Type B pancreatic cell (in vitro differentiated cells): ENCODE data around the gene PLEKHG4B. TPM values are rescaled to one million over a fixed set of nuclear protein-coding genes. Genes with fewer than 3 reads are reported as not detected.

Experiments
- DNase-seq: peaks from one replicate; pipeline ENCODE4 v3.0.0; 2021; ENCODE audit warnings: mixed read lengths; ENCODE audit not compliant: unreplicated experiment; ENCODE audit errors: extremely low spot score
- H3K27ac Mint-ChIP-seq: 2 replicates; pipeline ENCODE4 v1.8.0; 2021; ENCODE audit warnings: mild to moderate bottlenecking, mixed read lengths
- H3K27me3 Mint-ChIP-seq: 2 replicates; pipeline ENCODE4 v1.8.0; 2021; ENCODE audit warnings: mixed read lengths
- H3K36me3 Mint-ChIP-seq: 2 replicates; pipeline ENCODE4 v1.8.0; 2021; ENCODE audit warnings: mixed read lengths
- H3K4me1 Mint-ChIP-seq: one replicate; pipeline ENCODE4 v1.8.0; 2021; ENCODE audit warnings: mixed read lengths; ENCODE audit not compliant: unreplicated experiment
- H3K4me3 Mint-ChIP-seq: 2 replicates; pipeline ENCODE4 v1.8.0; 2021; ENCODE audit warnings: mild to moderate bottlenecking, mixed read lengths
- H3K9me3 Mint-ChIP-seq: 2 replicates; pipeline ENCODE4 v1.8.0; 2021; ENCODE audit warnings: mixed read lengths
- CTCF ChIP-seq: fragments of 200-600 bp; sonication (generic); conservative IDR thresholded peaks from 2 replicates; pipeline ENCODE4 v1.5.0; 2021; ENCODE audit warnings: antibody characterized with exemption, mild to moderate bottlenecking
- total RNA-seq: library from RNA; stranded (reverse); gene quantifications from 2 replicates; pipeline ENCODE4 v1.2.1, GENCODE V29; 2021; ENCODE audit warnings: low replicate concordance

Gene PLEKHG4B
- total RNA-seq, 1 donor from 2014 or later: 32.8 TPM

- Mint-ChIP-seq H3K27ac (no peak overlapping the region), H3K9me3 (peaks cover 21% of the 10 kb centered on the region), H3K4me1 (no peaks in the 10 kb centered on the region), H3K27me3 (no peaks in the 10 kb centered on the region), H3K36me3 (peaks cover 68% of the 10 kb centered on the region), H3K4me3 (no peak overlapping the region)
- DNase-seq: no peak
- no peak for TF ChIP-seq CTCF
Measured at GRCh38 chr5:119486-120097, 27.6 kb downstream of the PLEKHG4B start.

- Mint-ChIP-seq H3K27ac (no peak overlapping the region), H3K9me3 (peaks cover 21% of the 10 kb centered on the region)
Measured at GRCh38 chr5:121432-121831, 29.5 kb downstream of the PLEKHG4B start.

GRCh38 chr5:125815-126214, 33.8 kb downstream of the PLEKHG4B start:
- no peak overlapping the region for H3K27ac Mint-ChIP-seq
- TF ChIP-seq CTCF: no peak
- peaks cover 44% of the 10 kb centered on the region for H3K36me3 Mint-ChIP-seq
- DNase-seq: no peak
- H3K4me1 Mint-ChIP-seq: peaks cover 5% of the 10 kb centered on the region
- no peak overlapping the region for H3K4me3 Mint-ChIP-seq
- H3K9me3 Mint-ChIP-seq: peaks cover 16% of the 10 kb centered on the region
- no peaks in the 10 kb centered on the region for H3K27me3 Mint-ChIP-seq

More at GRCh38 chr5:121432-121831, 29.5 kb downstream of the PLEKHG4B start:
- Mint-ChIP-seq H3K27me3 (no peaks in the 10 kb centered on the region), H3K4me3 (no peak overlapping the region), H3K36me3 (peaks cover 63% of the 10 kb centered on the region), H3K4me1 (no peaks in the 10 kb centered on the region)
- TF ChIP-seq CTCF: no peak
- no peak for DNase-seq

GRCh38 chr5:126806-127205, 34.8 kb downstream of the PLEKHG4B start:
- H3K27ac Mint-ChIP-seq: no peak overlapping the region
- H3K4me3 Mint-ChIP-seq: no peak overlapping the region
- no peaks in the 10 kb centered on the region for H3K27me3 Mint-ChIP-seq
- TF ChIP-seq CTCF: no peak
- peaks cover 8% of the 10 kb centered on the region for H3K9me3 Mint-ChIP-seq
- H3K4me1 Mint-ChIP-seq: peaks cover 5% of the 10 kb centered on the region
- peaks cover 46% of the 10 kb centered on the region for H3K36me3 Mint-ChIP-seq
- no peak for DNase-seq

- Mint-ChIP-seq H3K4me3 (no peak overlapping the region), H3K27me3 (no peaks in the 10 kb centered on the region), H3K27ac (no peak overlapping the region), H3K4me1 (peaks cover 5% of the 10 kb centered on the region), H3K9me3 (peaks cover 6% of the 10 kb centered on the region), H3K36me3 (peaks cover 40% of the 10 kb centered on the region)
- DNase-seq: no peak
- no peak for TF ChIP-seq CTCF
Measured at GRCh38 chr5:127886-128285, 35.9 kb downstream of the PLEKHG4B start.
